Stimulated activated CD8-positive, alpha-beta memory T cell treated with anti-CD3 and anti-CD28 coated beads, Interleukin-12 subunit alpha, Interleukin-12 subunit beta, amount 100 ng/mL, for 24 hours (primary cell): ENCODE data around the gene ARHGAP5.
"Not testable (repeated sequence)": the region's sequence is repeated elsewhere in the genome, so short reads cannot be mapped to it uniquely, and the experiment has no call there.

ENCODE experiments used
- DNase-seq: peaks from one replicate; pipeline ENCODE4 v3.0.0-alpha.2; 2020; ENCODE audit errors: extremely low read depth

The ARHGAP5 gene

GRCh38 chr14:32109676-32110547 is 32.8 kb downstream of the ARHGAP5 start:
- no peak for DNase-seq

DNA sequence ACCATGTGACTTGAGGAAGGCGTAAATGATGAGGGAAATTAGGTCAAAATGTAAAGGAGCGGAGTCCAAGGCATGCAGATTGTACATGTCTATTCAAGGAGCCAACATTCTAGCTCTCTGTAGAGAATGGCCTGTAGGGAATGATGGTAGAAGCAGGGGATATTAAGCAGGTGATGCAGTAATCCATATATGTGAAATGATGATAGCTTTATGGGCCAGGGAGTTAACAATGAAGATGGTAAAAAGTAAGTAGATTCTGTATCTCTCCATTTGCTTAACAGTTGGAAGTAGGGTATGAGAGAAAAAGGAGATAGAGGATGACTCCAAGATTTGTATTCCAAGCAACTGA is 33.4 kb downstream of the ARHGAP5 start:
- no peak for DNase-seq

- no peak for DNase-seq
Observed at GRCh38 chr14:32121536-32121935, 44.4 kb downstream of the ARHGAP5 start.

- DNase-seq = no peak
Observed at GRCh38 chr14:32121948-32122347, 44.8 kb downstream of the ARHGAP5 start.

- not testable (repeated sequence) for DNase-seq
Observed at GRCh38 chr14:32126899-32127730, 50.0 kb downstream of the ARHGAP5 start.

DNA sequence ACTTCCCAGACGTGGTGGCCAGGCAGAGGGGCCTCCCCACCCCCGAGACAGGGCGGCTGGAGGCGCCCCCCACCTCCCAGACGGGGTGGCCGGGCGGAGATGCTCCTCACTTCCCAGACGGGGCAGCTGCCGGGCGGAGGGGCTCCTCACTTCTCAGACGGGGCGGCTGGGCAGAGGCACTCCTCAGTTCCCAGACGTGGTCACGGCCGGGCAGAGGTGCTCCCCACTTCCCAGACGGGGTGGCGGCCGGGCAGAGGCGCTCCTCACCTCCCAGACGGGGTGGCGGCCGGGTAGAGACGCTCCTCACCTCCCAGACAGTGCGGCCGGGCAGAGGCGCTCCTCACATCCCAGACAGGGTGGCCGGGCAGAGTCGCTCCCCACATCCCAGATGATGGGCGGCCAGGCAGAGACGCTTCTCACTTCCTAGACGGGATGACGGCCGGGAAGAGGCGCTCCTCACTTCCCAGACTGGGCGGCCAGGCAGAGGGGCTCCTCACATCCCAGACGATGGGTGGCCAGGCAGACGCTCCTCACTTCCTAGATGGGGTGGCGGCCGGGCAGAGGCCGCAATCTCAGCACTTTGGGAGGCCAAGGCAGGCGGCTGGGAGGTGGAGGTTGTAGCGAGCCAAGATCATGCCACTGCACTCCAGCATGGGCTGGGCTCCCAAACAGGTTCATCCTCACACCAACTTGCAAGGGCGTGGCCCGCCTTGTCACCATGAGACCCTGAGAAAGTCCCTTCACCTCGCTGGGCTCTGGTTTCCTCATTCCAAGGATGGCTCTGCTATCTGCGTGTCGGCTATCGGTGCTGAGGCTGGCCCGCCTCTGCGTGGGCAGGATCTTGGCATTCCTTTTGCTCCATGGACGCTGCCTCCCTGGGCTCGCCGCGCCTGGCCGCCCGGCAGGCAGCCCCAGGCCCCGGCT is 50.9 kb downstream of the ARHGAP5 start:
- not testable (repeated sequence) for DNase-seq

- DNase-seq = no peak
Observed at GRCh38 chr14:32128703-32129102, 51.6 kb downstream of the ARHGAP5 start.

- no peak for DNase-seq
Observed at GRCh38 chr14:32129124-32129523, 52.0 kb downstream of the ARHGAP5 start.

DNA sequence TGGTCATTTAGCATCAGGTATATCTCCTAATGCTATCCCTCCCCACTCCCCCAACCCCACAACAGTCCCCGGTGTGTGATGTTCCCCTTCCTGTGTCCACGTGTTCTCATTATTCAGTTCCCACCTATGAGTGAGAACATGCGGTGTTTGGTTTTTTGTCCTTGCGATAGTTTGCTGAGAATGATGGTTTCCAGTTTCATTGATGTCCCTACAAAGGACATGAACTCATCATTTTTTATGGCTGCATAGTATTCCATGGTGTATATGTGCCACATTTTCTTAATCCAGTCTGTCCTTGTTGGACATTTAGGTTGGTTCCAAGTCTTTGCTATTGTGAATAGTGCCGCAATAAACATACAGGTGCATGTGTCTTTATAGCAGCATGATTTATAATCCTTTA is 54.6 kb downstream of the ARHGAP5 start:
- not testable (repeated sequence) for DNase-seq

DNA sequence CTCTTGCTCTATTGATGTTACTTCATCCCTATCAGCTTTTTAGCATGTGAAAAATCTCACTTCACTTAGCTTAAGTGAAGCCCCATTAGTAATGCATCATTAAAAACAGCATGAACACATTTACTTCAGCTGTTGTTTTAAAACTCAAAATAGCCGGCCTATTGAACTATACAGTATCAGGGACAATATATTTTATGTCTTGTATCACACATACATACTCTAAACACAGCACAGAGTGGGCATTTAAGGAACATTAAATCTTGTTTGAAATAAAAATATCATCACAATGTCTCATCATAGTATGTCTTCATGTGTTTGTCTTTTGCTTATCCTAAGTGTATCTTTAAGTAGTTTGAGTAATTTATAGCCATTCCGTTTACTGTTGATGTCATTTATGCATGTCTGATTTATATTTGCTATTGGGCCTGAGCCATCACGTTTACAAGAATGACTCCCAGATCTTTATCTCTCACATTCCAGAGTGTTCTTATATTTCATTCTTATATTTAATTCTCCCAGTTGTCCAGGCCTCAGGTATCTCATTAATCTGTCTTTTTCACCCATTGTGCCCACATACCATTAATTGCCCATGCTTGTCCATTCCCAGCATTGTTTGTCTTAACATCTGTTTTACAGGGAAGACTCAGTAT is 57.5 kb downstream of the ARHGAP5 start:
- DNase-seq = no peak

DNA sequence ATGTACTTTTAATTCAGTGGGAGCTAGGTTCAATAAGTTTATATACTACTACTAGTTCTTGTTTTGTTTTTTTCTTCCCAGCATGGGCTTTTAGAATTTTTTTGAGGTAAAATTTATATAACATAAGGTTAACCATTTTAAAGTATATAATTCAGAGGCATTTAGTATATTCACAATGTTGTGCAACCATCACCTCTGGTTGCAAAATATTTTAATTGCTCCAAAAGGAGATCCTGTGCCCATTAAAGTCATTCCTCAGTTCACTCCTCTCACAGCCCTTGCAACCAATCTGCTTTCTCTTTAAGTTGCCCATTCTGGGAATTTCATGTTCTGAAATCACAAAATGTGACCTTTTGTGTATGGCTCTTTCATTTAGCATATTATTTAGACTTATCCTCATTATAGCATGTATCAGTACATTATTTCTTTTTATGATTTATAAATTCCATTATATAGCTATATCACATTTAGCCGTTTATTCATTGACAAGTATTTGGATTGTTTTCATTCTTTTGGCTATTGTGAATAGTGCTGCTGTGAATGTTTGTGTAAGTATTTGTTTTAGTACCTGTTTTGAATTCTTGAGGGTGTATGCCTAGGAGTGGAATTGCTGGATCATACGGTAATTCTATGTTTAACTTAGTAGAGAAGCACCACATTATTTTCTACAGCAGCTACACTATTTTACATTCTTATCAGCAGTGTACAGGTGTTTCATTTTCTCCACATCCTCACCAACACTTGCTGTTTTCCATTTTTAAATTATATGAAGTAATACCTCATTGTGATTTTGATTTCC is 59.1 kb downstream of the ARHGAP5 start:
- no peak for DNase-seq

DNA sequence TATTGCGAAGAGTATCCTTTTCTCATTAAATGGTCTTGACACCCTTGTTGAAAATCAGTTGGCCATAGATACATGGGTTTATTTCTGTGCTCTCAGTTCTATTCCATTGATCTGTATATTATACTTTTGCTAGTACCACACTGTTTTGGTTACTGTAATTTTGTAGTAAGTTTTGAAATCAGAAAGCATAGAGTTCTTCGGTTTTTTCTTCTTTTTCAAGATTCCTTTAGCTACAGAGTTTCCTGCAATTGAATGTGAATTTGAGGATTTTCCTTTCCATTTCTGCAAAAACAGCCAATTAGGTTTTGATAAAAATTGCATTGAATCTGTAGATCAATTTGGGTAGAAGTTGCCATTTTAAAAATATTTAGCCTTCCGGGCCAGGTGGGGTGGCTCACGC is 60.2 kb downstream of the ARHGAP5 start:
- no peak for DNase-seq

- no peak for DNase-seq
Observed at GRCh38 chr14:32137892-32138291, 60.8 kb downstream of the ARHGAP5 start.

GRCh38 chr14:32142341-32142740 is 65.2 kb downstream of the ARHGAP5 start:
- no peak for DNase-seq

GRCh38 chr14:32142754-32143437 is 65.8 kb downstream of the ARHGAP5 start:
- DNase-seq = no peak

GRCh38 chr14:32150392-32150791 is 73.3 kb downstream of the ARHGAP5 start:
- DNase-seq = no peak

- no peak for DNase-seq
Observed at GRCh38 chr14:32166029-32166428, 88.9 kb downstream of the ARHGAP5 start.

DNA sequence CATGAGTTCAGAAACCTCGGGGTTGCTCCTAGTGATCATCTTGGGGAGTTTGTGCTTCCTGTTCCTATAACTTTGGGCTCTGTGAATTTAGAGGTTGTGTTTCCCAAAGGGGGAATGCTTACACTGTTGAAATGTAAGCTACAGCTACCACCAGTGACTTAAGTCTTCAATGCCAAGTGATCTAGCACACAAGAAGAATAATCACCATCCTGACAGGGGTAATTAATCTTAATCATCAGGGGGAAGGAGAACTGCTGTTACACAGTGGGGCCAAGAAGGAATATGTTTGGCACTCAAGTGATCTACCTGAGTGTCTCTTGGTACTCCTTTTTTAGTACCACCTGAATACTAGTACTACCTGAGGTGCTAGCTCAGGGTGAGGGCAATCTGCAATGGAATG is 89.8 kb downstream of the ARHGAP5 start:
- no peak for DNase-seq

GRCh38 chr14:32167907-32168306 is 90.8 kb downstream of the ARHGAP5 start:
- no peak for DNase-seq

DNA sequence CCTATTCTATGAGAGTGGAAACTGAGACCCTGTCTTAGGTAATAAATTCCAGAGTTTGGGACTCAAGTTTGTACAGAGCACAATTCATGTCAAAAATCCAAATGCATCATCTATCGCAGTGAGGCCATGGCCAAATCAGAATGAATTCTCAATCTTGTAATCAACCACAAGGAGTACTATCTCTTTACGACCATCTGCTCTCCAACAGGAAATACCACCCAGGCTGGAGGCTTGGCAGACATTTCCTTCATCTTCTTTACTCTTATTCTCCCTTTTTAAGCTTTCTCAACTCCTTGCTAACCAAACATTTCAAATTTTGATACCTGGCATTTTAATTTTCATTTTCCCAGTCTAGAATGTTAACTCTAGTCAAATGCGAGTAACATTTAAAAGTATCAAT is 92.1 kb downstream of the ARHGAP5 start:
- DNase-seq = no peak
